GM10248 (cell line): ENCODE results near the gene XPC.

Experiments
- CTCF ChIA-PET: fragments of 300-600 bp; sonication (Branson Sonifier 250); formaldehyde crosslinking; extraction: SDS; loops from one replicate; lab custom pipeline; 2021; ENCODE audit warnings: antibody characterized with exemption; lab: Yijun Ruan, JAX
- POLR2A ChIA-PET: fragments of 350-650 bp; sonication (Branson Sonifier 250); formaldehyde crosslinking; extraction: SDS; loops from one replicate; lab custom pipeline; 2020; ENCODE audit warnings: antibody characterized with exemption; lab: Yijun Ruan, JAX
- DNase-seq: peaks from one replicate; pipeline ENCODE4 v3.0.0; 2012; ENCODE audit errors: extremely low spot score
- CTCF ChIP-seq: IDR thresholded peaks from 2 replicates; pipeline ENCODE4 v1.5.1; 2012; ENCODE audit warnings: mild to moderate bottlenecking, low read depth; ENCODE audit errors: extremely low read depth, missing control alignments, control extremely low read depth

Gene XPC

GRCh38 chr3:14203521-14204079, 25.2 kb upstream of the XPC start:
- DNase-seq = peak; percentile 76
- POLR2A ChIA-PET = interaction anchor here (0.5 to 1.3 kb wide), 3 partner anchors 25 to 280 kb away, joined by 3 to 5 read pairs (median 4); partner anchors contain the start of genes LSM3 and XPC
- CTCF ChIA-PET = interaction anchor here (0.6 to 4.6 kb wide), 58 partner anchors 8 to 854 kb away, joined by 3 to 60 read pairs (median 6); partner anchors contain the start of genes LSM3 and XPC
- TF ChIP-seq CTCF = peak; percentile 82

- TF ChIP-seq CTCF = no peak
- ChIA-PET POLR2A (interaction anchor here (0.5 to 1.3 kb wide), 2 partner anchors 25 to 230 kb away, joined by 4 to 5 read pairs; partner anchors contain the start of genes LSM3 and XPC), CTCF (interaction anchor here (0.8 to 4.6 kb wide), 50 partner anchors 7 to 855 kb away, joined by 3 to 60 read pairs (median 6); partner anchors contain the start of genes LSM3 and XPC)
- no peak for DNase-seq
Measured at GRCh38 chr3:14202874-14203520, 24.6 kb upstream of the XPC start.

GRCh38 chr3:14201940-14202684, 23.7 kb upstream of the XPC start:
- no peak for TF ChIP-seq CTCF
- POLR2A ChIA-PET = no interaction called here
- no peak for DNase-seq
- CTCF ChIA-PET = interaction anchor here (0.8 to 4.6 kb wide), 16 partner anchors 10 to 719 kb away, joined by 3 to 60 read pairs (median 10); no protein-coding TSS in a partner anchor

- ChIA-PET POLR2A (no interaction called here), CTCF (interaction anchor here (0.6 to 4.6 kb wide), 10 partner anchors 9 to 725 kb away, joined by 3 to 60 read pairs (median 4); no protein-coding TSS in a partner anchor)
- no peak for TF ChIP-seq CTCF
- no peak for DNase-seq
Measured at GRCh38 chr3:14200841-14201240, 22.4 kb upstream of the XPC start.

- ChIA-PET POLR2A (no interaction called here), CTCF (interaction anchor here (0.9 to 4.6 kb wide), 9 partner anchors 10 to 720 kb away, joined by 3 to 26 read pairs (median 4); no protein-coding TSS in a partner anchor)
- TF ChIP-seq CTCF = no peak
- no peak for DNase-seq
Measured at GRCh38 chr3:14200276-14200675, 21.9 kb upstream of the XPC start.

- ChIA-PET POLR2A (no interaction called here), CTCF (interaction anchor here (1.6 to 3.1 kb wide), 3 partner anchors 13 to 268 kb away, joined by 4 to 14 read pairs (median 5); no protein-coding TSS in a partner anchor)
- TF ChIP-seq CTCF = no peak
- no peak for DNase-seq
Measured at GRCh38 chr3:14199641-14200040, 21.2 kb upstream of the XPC start.
